ENCODE measurements around the gene PDIA2.

DNA sequence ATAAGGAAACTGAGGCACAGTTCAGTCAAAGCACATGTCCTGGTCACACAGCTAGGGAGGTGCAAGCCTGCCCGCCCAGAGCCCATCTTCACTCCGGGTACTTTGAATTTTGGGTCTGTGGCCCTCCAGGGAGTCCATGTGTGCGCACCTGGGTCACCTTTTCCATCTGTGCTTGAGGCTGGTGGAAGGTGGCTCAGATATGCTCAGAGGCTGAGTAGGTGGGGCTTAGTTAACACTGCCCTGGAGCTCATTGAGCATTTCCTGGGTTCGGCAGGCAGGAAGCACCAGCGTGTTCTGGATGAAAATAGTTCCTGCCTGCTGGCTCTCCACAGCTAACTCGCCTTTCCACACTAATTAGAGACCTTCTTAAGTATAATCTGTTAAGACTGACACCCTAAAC, 29.1 kb upstream of the PDIA2 start:
- TF ChIP-seq, protein P1, sequence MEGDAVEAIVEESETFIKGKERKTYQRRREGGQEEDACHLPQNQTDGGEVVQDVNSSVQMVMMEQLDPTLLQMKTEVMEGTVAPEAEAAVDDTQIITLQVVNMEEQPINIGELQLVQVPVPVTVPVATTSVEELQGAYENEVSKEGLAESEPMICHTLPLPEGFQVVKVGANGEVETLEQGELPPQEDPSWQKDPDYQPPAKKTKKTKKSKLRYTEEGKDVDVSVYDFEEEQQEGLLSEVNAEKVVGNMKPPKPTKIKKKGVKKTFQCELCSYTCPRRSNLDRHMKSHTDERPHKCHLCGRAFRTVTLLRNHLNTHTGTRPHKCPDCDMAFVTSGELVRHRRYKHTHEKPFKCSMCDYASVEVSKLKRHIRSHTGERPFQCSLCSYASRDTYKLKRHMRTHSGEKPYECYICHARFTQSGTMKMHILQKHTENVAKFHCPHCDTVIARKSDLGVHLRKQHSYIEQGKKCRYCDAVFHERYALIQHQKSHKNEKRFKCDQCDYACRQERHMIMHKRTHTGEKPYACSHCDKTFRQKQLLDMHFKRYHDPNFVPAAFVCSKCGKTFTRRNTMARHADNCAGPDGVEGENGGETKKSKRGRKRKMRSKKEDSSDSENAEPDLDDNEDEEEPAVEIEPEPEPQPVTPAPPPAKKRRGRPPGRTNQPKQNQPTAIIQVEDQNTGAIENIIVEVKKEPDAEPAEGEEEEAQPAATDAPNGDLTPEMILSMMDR (IDR thresholded peaks at IDR 0.05; ENCODE audit: low read depth, low read length) = no peak
- TF ChIP-seq EZH2phosphoT487 (IDR thresholded peaks at IDR 0.05; ENCODE audit: low read depth) = no peak
